Measurements from ENCODE around the gene B4GALT5. TPM values are rescaled to one million over a fixed set of nuclear protein-coding genes. Genes with fewer than 3 reads are reported as not detected.
"Not testable (repeated sequence)": the region's sequence is repeated elsewhere in the genome, so short reads cannot be mapped to it uniquely, and the experiment has no call there.

Gene B4GALT5
- polyA plus RNA-seq, 6 donors from 2014 or later: 0.60 to 0.87 (median 0.71) TPM; not detected in 1

GRCh38 chr20:49615051-49615400 is 98.7 kb downstream of the B4GALT5 start:
- DNase-seq; H3K9me3 Mint-ChIP-seq; H3K36me3 Mint-ChIP-seq; H3K4me3 Mint-ChIP-seq; H3K27ac Mint-ChIP-seq; H3K27me3 Mint-ChIP-seq; ATAC-seq (ENCODE audit: low read depth in 2 of 2); H3K4me1 Mint-ChIP-seq: not testable (repeated sequence)

- H3K9me3 Mint-ChIP-seq: no peaks in the 10 kb centered on the region
- ATAC-seq (ENCODE audit: low read depth in 2 of 2): no peak
- peaks cover 5 to 8% (median 6%) of the 10 kb centered on the region in 3 donors for H3K4me1 Mint-ChIP-seq
- H3K27ac Mint-ChIP-seq: peak overlapping the region in 1 of 6 donors; percentile 27
- H3K27me3 Mint-ChIP-seq: peaks cover 0 to 13% (median 0%) of the 10 kb centered on the region in 3 donors
- no peak for DNase-seq
- H3K4me3 Mint-ChIP-seq: no peak overlapping the region
- no peaks in the 10 kb centered on the region for H3K36me3 Mint-ChIP-seq
These were observed 99.2 kb downstream of the B4GALT5 start for GRCh38 chr20:49614338-49615050.

GRCh38 chr20:49612127-49612738 is 101.4 kb downstream of the B4GALT5 start:
- DNase-seq (no peak), ATAC-seq (ENCODE audit: low read depth in 2 of 2) (no peak)
- Mint-ChIP-seq H3K9me3 (no peaks in the 10 kb centered on the region), H3K4me1 (peaks cover 9 to 16% (median 15%) of the 10 kb centered on the region in 3 donors), H3K4me3 (no peak overlapping the region), H3K27me3 (peaks cover 9 to 30% (median 16%) of the 10 kb centered on the region in 3 donors), H3K27ac (no peak overlapping the region), H3K36me3 (no peaks in the 10 kb centered on the region)

DNA sequence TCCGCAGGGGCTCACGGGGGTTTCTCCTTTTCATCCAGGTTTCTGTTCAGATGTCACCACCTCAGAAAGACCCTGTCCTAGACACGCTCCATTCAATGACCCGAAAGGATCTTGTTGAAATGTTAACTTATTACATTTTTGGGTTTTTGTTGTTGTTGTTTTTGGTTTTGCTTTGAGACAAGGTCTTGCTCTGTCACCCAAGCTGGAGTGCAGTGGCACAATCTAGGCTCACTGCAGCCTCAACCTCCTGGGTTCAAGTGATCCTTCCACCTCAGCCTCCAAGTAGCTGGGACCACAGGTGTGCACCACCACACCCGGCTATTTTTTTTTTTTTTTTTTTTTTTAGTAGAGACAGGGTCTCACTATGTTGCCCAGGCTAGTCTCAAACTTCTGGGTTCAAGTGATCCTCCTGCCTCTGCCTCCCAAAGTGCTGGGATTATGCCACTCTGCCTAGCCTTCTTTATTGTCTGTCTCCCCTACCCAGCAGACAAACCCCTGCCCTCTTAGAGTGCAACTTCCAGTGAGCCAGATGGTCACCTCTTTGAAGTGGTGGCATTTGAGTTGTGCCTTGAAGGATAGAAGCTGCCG is 102.0 kb downstream of the B4GALT5 start:
- H3K4me1 Mint-ChIP-seq: peaks cover 9 to 16% (median 15%) of the 10 kb centered on the region in 3 donors
- ATAC-seq (ENCODE audit: low read depth in 2 of 2); H3K36me3 Mint-ChIP-seq; H3K9me3 Mint-ChIP-seq; DNase-seq; H3K27ac Mint-ChIP-seq: not testable (repeated sequence)
- peaks cover 9 to 34% (median 16%) of the 10 kb centered on the region in 3 donors for H3K27me3 Mint-ChIP-seq
- H3K4me3 Mint-ChIP-seq: peak overlapping the region in 2 of 8 donors; percentile 48 to 73

GRCh38 chr20:49610691-49611538 is 102.8 kb downstream of the B4GALT5 start:
- ATAC-seq (ENCODE audit: low read depth in 2 of 2) (peak; percentile 71 to 76), DNase-seq (peak; percentile 69)
- peak overlapping the region in 7 of 8 donors; percentile 48 to 73 (median 62) for H3K4me3 Mint-ChIP-seq
- no peaks in the 10 kb centered on the region for H3K36me3 Mint-ChIP-seq
- peaks cover 9 to 16% (median 15%) of the 10 kb centered on the region in 3 donors for H3K4me1 Mint-ChIP-seq
- H3K9me3 Mint-ChIP-seq: no peaks in the 10 kb centered on the region
- H3K27ac Mint-ChIP-seq: no peak overlapping the region
- H3K27me3 Mint-ChIP-seq: peaks cover 9 to 40% (median 16%) of the 10 kb centered on the region in 3 donors

GRCh38 chr20:49608752-49609670 is 104.7 kb downstream of the B4GALT5 start:
- DNase-seq (peak; percentile 61), ATAC-seq (ENCODE audit: low read depth in 2 of 2) (peak; percentile 75 to 77)
- no peaks in the 10 kb centered on the region for H3K36me3 Mint-ChIP-seq
- H3K4me3 Mint-ChIP-seq: peak overlapping the region in 7 of 8 donors; percentile 12 to 81 (median 64)
- H3K9me3 Mint-ChIP-seq: no peaks in the 10 kb centered on the region
- peak overlapping the region in 1 of 6 donors; percentile 64 for H3K27ac Mint-ChIP-seq
- H3K4me1 Mint-ChIP-seq: peaks cover 9 to 16% (median 15%) of the 10 kb centered on the region in 3 donors
- H3K27me3 Mint-ChIP-seq: peaks cover 9 to 52% (median 16%) of the 10 kb centered on the region in 3 donors

DNA sequence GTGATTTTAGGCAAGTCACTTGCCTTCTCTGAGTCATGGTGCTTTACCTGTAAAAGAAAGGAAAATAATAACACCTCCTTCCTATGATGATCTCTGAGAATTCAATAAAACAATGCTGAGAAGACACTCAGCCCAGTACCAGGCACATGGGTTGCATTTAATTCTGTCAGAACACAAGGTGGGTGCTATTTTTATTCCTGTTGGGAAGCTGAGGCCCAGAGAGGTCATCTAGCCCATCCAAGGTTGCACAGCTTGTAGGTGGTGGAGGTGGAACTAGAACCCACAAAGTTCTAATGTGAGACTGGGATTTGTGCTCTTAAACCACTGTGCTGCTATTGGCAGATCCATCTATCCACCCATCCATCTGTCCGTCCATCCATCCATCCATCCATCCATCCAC is 106.1 kb downstream of the B4GALT5 start:
- ATAC-seq (ENCODE audit: low read depth in 2 of 2): no peak
- Mint-ChIP-seq H3K9me3 (no peaks in the 10 kb centered on the region), H3K27ac (no peak overlapping the region), H3K27me3 (peaks cover 12 to 58% (median 16%) of the 10 kb centered on the region in 3 donors), H3K4me3 (no peak overlapping the region), H3K4me1 (peaks cover 9 to 16% (median 15%) of the 10 kb centered on the region in 3 donors), H3K36me3 (no peaks in the 10 kb centered on the region)
- no peak for DNase-seq

DNA sequence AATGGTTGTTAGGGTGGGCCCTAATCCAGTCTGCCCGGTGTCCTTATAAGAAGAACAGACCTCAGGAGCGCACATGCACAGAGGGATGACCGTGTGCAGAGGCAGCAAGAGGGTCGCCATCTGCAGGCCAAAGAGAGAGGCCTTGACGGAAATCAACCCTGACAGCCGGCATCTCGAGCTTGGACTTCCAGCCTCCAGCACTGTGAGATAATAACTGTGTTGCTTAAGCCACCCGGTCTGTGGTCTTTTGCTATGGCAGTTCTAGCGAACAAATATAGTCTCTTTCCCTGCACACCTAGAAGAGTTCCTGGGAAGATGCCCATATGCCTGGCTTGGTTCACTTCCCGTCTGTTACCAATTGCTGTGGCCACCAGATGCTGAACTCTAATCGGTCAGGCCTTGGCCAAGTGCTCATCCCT is 110.5 kb downstream of the B4GALT5 start:
- Mint-ChIP-seq H3K36me3 (no peaks in the 10 kb centered on the region), H3K9me3 (peaks cover 0 to 2% (median 0%) of the 10 kb centered on the region in 7 donors), H3K27ac (no peak overlapping the region), H3K27me3 (peaks cover 9 to 48% (median 14%) of the 10 kb centered on the region in 3 donors), H3K4me3 (no peak overlapping the region), H3K4me1 (peaks cover 0 to 2% (median under 1%) of the 10 kb centered on the region in 3 donors)
- DNase-seq (no peak), ATAC-seq (ENCODE audit: low read depth in 2 of 2) (no peak)

GRCh38 chr20:49602345-49603208 is 111.1 kb downstream of the B4GALT5 start:
- ATAC-seq (ENCODE audit: low read depth in 2 of 2) (no peak), DNase-seq (no peak)
- H3K4me1 Mint-ChIP-seq: peaks cover 0 to 4% (median 0%) of the 10 kb centered on the region in 3 donors
- H3K36me3 Mint-ChIP-seq: no peaks in the 10 kb centered on the region
- peaks cover 2 to 42% (median 12%) of the 10 kb centered on the region in 3 donors for H3K27me3 Mint-ChIP-seq
- no peak overlapping the region for H3K4me3 Mint-ChIP-seq
- H3K9me3 Mint-ChIP-seq: peaks cover 0 to 8% (median 0%) of the 10 kb centered on the region in 7 donors
- peak overlapping the region in 1 of 6 donors; percentile 17 for H3K27ac Mint-ChIP-seq

GRCh38 chr20:49601153-49601924 is 112.3 kb downstream of the B4GALT5 start:
- Mint-ChIP-seq H3K36me3 (no peaks in the 10 kb centered on the region), H3K9me3 (peaks cover 0 to 10% (median 0%) of the 10 kb centered on the region in 7 donors), H3K27me3 (peaks cover 0 to 33% (median 12%) of the 10 kb centered on the region in 3 donors), H3K4me1 (peaks cover 0 to 11% (median 0%) of the 10 kb centered on the region in 3 donors), H3K4me3 (no peak overlapping the region), H3K27ac (no peak overlapping the region)
- ATAC-seq (ENCODE audit: low read depth in 2 of 2) (no peak), DNase-seq (no peak)

DNA sequence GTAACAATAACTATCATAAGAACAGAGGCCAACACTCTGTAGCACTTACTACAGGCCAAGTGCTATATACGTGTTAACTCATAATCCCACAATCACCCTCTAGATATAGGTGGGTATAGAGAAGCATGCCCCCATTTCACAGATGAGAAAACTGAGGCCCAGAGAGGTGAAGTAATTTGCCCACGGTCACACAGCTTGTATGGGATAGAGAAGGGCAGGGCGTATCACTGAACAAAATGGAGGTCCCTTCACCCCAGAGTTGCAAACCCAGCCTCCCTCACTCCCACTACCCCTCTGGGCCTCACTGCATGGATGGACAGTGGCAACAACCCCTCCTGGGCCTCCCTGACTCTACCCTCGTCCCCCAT is 113.9 kb downstream of the B4GALT5 start:
- no peak for ATAC-seq (ENCODE audit: low read depth in 2 of 2)
- no peak for DNase-seq
- no peak overlapping the region for H3K27ac Mint-ChIP-seq
- no peak overlapping the region for H3K4me3 Mint-ChIP-seq
- peaks cover 0 to 7% of the 10 kb centered on the region in 2 donors for H3K36me3 Mint-ChIP-seq
- peaks cover 0 to 10% (median 0%) of the 10 kb centered on the region in 7 donors for H3K9me3 Mint-ChIP-seq
- peaks cover 0 to 12% (median 4%) of the 10 kb centered on the region in 3 donors for H3K4me1 Mint-ChIP-seq
- peaks cover 9 to 36% (median 12%) of the 10 kb centered on the region in 3 donors for H3K27me3 Mint-ChIP-seq
